GM12878 (cell line): ENCODE data around the gene GPBP1.

Experiments used
- ATF2 ChIP-seq: IDR thresholded peaks from 2 replicates; pipeline ENCODE4 v1.6.1; 2012; ENCODE audit warnings: low read length, inconsistent platforms
- CTCF ChIP-seq, 3 experiments: IDR thresholded peaks in 2 of 3; conservative IDR thresholded peaks in 1 of 3; 2 replicates each; pipeline ENCODE4 v1.5.1; 2011; ENCODE audit warnings: low read depth in 3 of 3, low read length in 3 of 3, mild to moderate bottlenecking in 3 of 3, control low read depth in 2 of 3, moderate library complexity in 2 of 3, inconsistent platforms in 1 of 3, mixed read lengths in 1 of 3; ENCODE audit not compliant: control insufficient read depth in 2 of 3, insufficient read depth in 1 of 3; ENCODE audit errors: extremely low read depth in 1 of 3
- DPF2 ChIP-seq: fragments of 450-650 bp; IDR thresholded peaks from 2 replicates; pipeline ENCODE4 v1.6.1; 2017; ENCODE audit warnings: mild to moderate bottlenecking
- FOS ChIP-seq: IDR thresholded peaks from 3 replicates; pipeline ENCODE4 v1.6.1; 2011; ENCODE audit warnings: borderline replicate concordance; ENCODE audit not compliant: insufficient read length; ENCODE audit errors: extremely low read depth
- MTA2 ChIP-seq: fragments of 450-650 bp; IDR thresholded peaks from 2 replicates; pipeline ENCODE4 v1.6.1; 2016; ENCODE audit warnings: low read depth, mild to moderate bottlenecking, moderate library complexity
- MXI1 ChIP-seq: fragments of 150-350 bp; IDR thresholded peaks from 2 replicates; pipeline ENCODE4 v1.6.1; 2011; ENCODE audit warnings: low read depth, mild to moderate bottlenecking, inconsistent platforms, low read length, improper control_type of control experiment
- POLR2A ChIP-seq: IDR thresholded peaks from 2 replicates; pipeline ENCODE4 v1.6.1; 2011; ENCODE audit warnings: low read depth, mild to moderate bottlenecking, low read length
- RB1 ChIP-seq: fragments of 450-650 bp; formaldehyde crosslinking; IDR thresholded peaks from 2 replicates; pipeline ENCODE4 v1.6.1; 2017; ENCODE audit warnings: mild to moderate bottlenecking, borderline replicate concordance
- SIN3A ChIP-seq: IDR thresholded peaks from 2 replicates; pipeline ENCODE4 v1.6.1; 2012; ENCODE audit warnings: low read depth, low read length, improper control_type of control experiment
- SMC3 ChIP-seq: IDR thresholded peaks from 2 replicates; pipeline ENCODE4 v1.6.1; 2011; ENCODE audit warnings: low read length, improper control_type of control experiment, borderline replicate concordance
- SRF ChIP-seq, 2 experiments: IDR thresholded peaks; 2 replicates each; pipeline ENCODE4 v1.6.1; 2011; ENCODE audit warnings: low read depth in 2 of 2, low read length in 2 of 2, mild to moderate bottlenecking in 1 of 2, moderate library complexity in 1 of 2
- TCF7 ChIP-seq: IDR thresholded peaks from 2 replicates; pipeline ENCODE4 v1.6.1; 2014; ENCODE audit warnings: antibody characterized with exemption, borderline replicate concordance
- USF1 ChIP-seq: IDR thresholded peaks from 2 replicates; pipeline ENCODE4 v1.6.1; 2011; ENCODE audit warnings: borderline replicate concordance, low read depth, mild to moderate bottlenecking, moderate library complexity, mixed read lengths, low read length; ENCODE audit not compliant: insufficient read depth; ENCODE audit errors: extremely low read length

- TF ChIP-seq MXI1 (no peak), POLR2A (no peak), MTA2 (no peak), CTCF (IDR thresholded peaks at IDR 0.05 in 2 of 3, conservative IDR thresholded peaks at IDR 0.05 in 1 of 3; ENCODE audit: control insufficient read depth in 2 of 3, extremely low read depth in 1 of 3, insufficient read depth in 1 of 3, low read depth in 3 of 3, low read length in 3 of 3) (no peak), SIN3A (no peak), SRF (IDR thresholded peaks at IDR 0.05; ENCODE audit: low read depth in 2 of 2, low read length in 2 of 2) (no peak), SMC3 (no peak), RB1 (no peak), FOS (no peak), DPF2 (no peak), USF1 (no peak), TCF7 (no peak), ATF2 (no peak)
Measured at GRCh38 chr5:57128325-57128724, 45.5 kb upstream of the GPBP1 start.
